Endothelial cell of umbilical vein (primary cell): ENCODE data around the gene ELMO1. TPM values are rescaled to one million over a fixed set of nuclear protein-coding genes. Genes with fewer than 3 reads are reported as not detected.

Experiments used
- BruUV-seq: library from RNA; stranded (reverse); fragments of 400-500 nt; replicated peaks from 2 replicates; lab custom pipeline; 2021; lab: Mats Ljungman, UMichigan
- CTCF ChIA-PET: fragments of 300-600, 350-600 bp; sonication (Branson Sonifier 250); formaldehyde crosslinking; loops from one replicate; lab custom pipeline; 2021; ENCODE audit warnings: antibody characterized with exemption, inconsistent platforms; lab: Charles Lee
- POLR2A ChIA-PET: fragments of 300-600, 350-600 bp; sonication (Branson Sonifier 250); formaldehyde crosslinking; loops from one replicate; lab custom pipeline; 2021; ENCODE audit warnings: antibody characterized with exemption, inconsistent platforms; lab: Charles Lee
- DNase-seq: peaks from one replicate; pipeline ENCODE4 v3.0.0-alpha.2; 2011; ENCODE audit warnings: low read depth, low spot score
- FAIRE-seq: peaks from 2 replicates; lab custom pipeline; 2011; peaks lifted over from hg19 to GRCh38; lab: Jason Lieb, UNC
- H2AFZ ChIP-seq: 2 replicates; pipeline ENCODE4 v1.6.0; 2012; ENCODE audit warnings: low read depth, low read length, control low read depth, inconsistent platforms
- H3K27ac ChIP-seq: 2 replicates; pipeline ENCODE4 v1.5.1; 2011; ENCODE audit warnings: low read depth, mild to moderate bottlenecking, control low read depth, low read length, moderate library complexity; ENCODE audit not compliant: insufficient read depth
- H3K27me3 ChIP-seq, 2 experiments: 2 replicates each; pipeline versions ENCODE4 v1.6.0 to v1.6.1; 2011; ENCODE audit warnings: low read length in 2 of 2, mixed read lengths in 1 of 2; ENCODE audit not compliant: control insufficient read depth in 2 of 2, insufficient read depth in 2 of 2
- H3K36me3 ChIP-seq, 2 experiments: 2 replicates in 1 of 2; 3 replicates in 1 of 2; pipeline ENCODE4 v1.5.1; 2011; ENCODE audit warnings: low read length in 2 of 2, mild to moderate bottlenecking in 1 of 2, moderate library complexity in 1 of 2; ENCODE audit not compliant: control insufficient read depth in 2 of 2, insufficient read depth in 2 of 2; ENCODE audit errors: extremely low read depth in 1 of 2
- H3K4me1 ChIP-seq: 3 replicates; pipeline ENCODE4 v1.5.1; 2011; ENCODE audit warnings: mild to moderate bottlenecking, low read length; ENCODE audit not compliant: control insufficient read depth, insufficient read depth; ENCODE audit errors: extremely low read depth
- H3K4me2 ChIP-seq: 2 replicates; pipeline ENCODE4 v1.6.1; 2011; ENCODE audit warnings: low read length, control low read depth, mixed read lengths; ENCODE audit not compliant: insufficient read depth
- H3K4me3 ChIP-seq, 3 experiments: fragments of 200-600 bp in 1 of 3; sonication (generic), shearing (Covaris generic) in 1 of 3; replicated peaks in 1 of 3; 2 replicates each; pipeline ENCODE4 v1.5.1; 2011 to 2016; ENCODE audit warnings: control low read depth in 3 of 3, low read length in 3 of 3, mild to moderate bottlenecking in 2 of 3, inconsistent platforms in 1 of 3, low read depth in 1 of 3, moderate library complexity in 1 of 3; ENCODE audit not compliant: insufficient read depth in 1 of 3
- H3K79me2 ChIP-seq: 2 replicates; pipeline ENCODE4 v1.6.0; 2012; ENCODE audit warnings: low read length, inconsistent platforms; ENCODE audit not compliant: control insufficient read depth, insufficient read depth
- H3K9ac ChIP-seq: replicated peaks from 2 replicates; pipeline ENCODE3; 2011; ENCODE audit warnings: low read length, control low read depth; ENCODE audit not compliant: insufficient read depth; ENCODE audit errors: extremely low read depth
- H3K9me1 ChIP-seq: replicated peaks from 3 replicates; pipeline ENCODE4 v1.6.0; 2011; ENCODE audit warnings: mild to moderate bottlenecking, low read length; ENCODE audit not compliant: control insufficient read depth, insufficient read depth; ENCODE audit errors: extremely low read depth
- H3K9me3 ChIP-seq: replicated peaks from 2 replicates; pipeline ENCODE4 v1.5.1; 2012; ENCODE audit warnings: low read length, inconsistent platforms; ENCODE audit not compliant: control insufficient read depth, insufficient read depth
- H4K20me1 ChIP-seq: replicated peaks from 2 replicates; pipeline ENCODE3; 2011; ENCODE audit warnings: mild to moderate bottlenecking, low read length; ENCODE audit not compliant: control insufficient read depth, insufficient read depth; ENCODE audit errors: extremely low read depth
- CTCF ChIP-seq, 2 donors: IDR thresholded peaks; 1 replicate in 1 of 2; 2 replicates in 1 of 2; pipeline ENCODE4 v1.5.1; 2011; ENCODE audit warnings: low read length in 2 of 2, mild to moderate bottlenecking in 2 of 2, moderate library complexity in 2 of 2, control low read depth in 1 of 2, inconsistent platforms in 1 of 2, low read depth in 1 of 2; ENCODE audit not compliant: insufficient read depth in 1 of 2; ENCODE audit errors: extremely low read depth in 1 of 2
- EZH2 ChIP-seq: IDR thresholded peaks from 2 replicates; pipeline ENCODE4 v1.6.1; 2012; ENCODE audit warnings: borderline replicate concordance, low read depth, mild to moderate bottlenecking, moderate library complexity, low read length, inconsistent platforms; ENCODE audit not compliant: severe bottlenecking
- FOS ChIP-seq: IDR thresholded peaks from 2 replicates; pipeline ENCODE4 v1.6.1; 2011; ENCODE audit warnings: mild to moderate bottlenecking, low read length, moderate library complexity, borderline replicate concordance; ENCODE audit not compliant: insufficient read depth
- GATA2 ChIP-seq: IDR thresholded peaks from 2 replicates; pipeline ENCODE4 v1.7.0; 2011; ENCODE audit warnings: low read depth, mild to moderate bottlenecking, moderate library complexity, mixed read lengths, low read length; ENCODE audit not compliant: insufficient read length, insufficient read depth
- JUN ChIP-seq: IDR thresholded peaks from 2 replicates; pipeline ENCODE4 v1.6.1; 2011; ENCODE audit warnings: borderline replicate concordance, low read depth; ENCODE audit not compliant: insufficient read length, insufficient read depth
- MAX ChIP-seq: IDR thresholded peaks from 2 replicates; pipeline ENCODE4 v1.6.1; 2011; ENCODE audit not compliant: insufficient read depth, insufficient read length
- MYC ChIP-seq: IDR thresholded peaks from one replicate; pipeline ENCODE4 v1.6.1; 2011; ENCODE audit warnings: mild to moderate bottlenecking, low read depth, low read length
- POLR2A ChIP-seq: IDR thresholded peaks from 2 replicates; pipeline ENCODE4 v1.6.1; 2012; ENCODE audit warnings: low read depth, mild to moderate bottlenecking, control low read depth, low read length
- POLR2AphosphoS5 ChIP-seq: IDR thresholded peaks from 2 replicates; pipeline ENCODE4 v1.6.1; 2012; ENCODE audit warnings: low read depth, mild to moderate bottlenecking, control low read depth, low read length, moderate library complexity; ENCODE audit not compliant: insufficient read depth
- dilution Hi-C: fragments of 300-500 bp; cut with MboI; formaldehyde crosslinking; loops from one replicate; pipeline ENCODE4 v1.15.0; 2019; ENCODE audit warnings: low sequenced_read_pairs; ENCODE audit not compliant: extremely low pct_ligation_motif_present
- intact Hi-C: fragments of 100-400 bp; cut with micrococcal nuclease; formaldehyde crosslinking; loops from one replicate; pipeline ENCODE4 v1.10.0; 2022
- polyA plus RNA-seq, 4 experiments: library from polyadenylated mRNA; depleted of rRNA in 3 of 4; stranded (reverse) in 3 of 4; unstranded in 1 of 4; fragments of >200 nt; gene quantifications; 2 replicates each; pipeline versions ENCODE4 v1.2.1 to v1.2.3, GENCODE V29; 2011 to 2012; ENCODE audit warnings: missing spikeins in 1 of 4
- total RNA-seq: library from RNA; stranded (reverse); gene quantifications from 2 replicates; pipeline ENCODE4 v1.2.3, GENCODE V29; 2021

ELMO1 gene
- total and polyA plus RNA-seq, 2 donors (not counting 3 experiments of a cell fraction or from before 2014, with no cell fraction given), result 17.0 to 30.6 TPM

DNA sequence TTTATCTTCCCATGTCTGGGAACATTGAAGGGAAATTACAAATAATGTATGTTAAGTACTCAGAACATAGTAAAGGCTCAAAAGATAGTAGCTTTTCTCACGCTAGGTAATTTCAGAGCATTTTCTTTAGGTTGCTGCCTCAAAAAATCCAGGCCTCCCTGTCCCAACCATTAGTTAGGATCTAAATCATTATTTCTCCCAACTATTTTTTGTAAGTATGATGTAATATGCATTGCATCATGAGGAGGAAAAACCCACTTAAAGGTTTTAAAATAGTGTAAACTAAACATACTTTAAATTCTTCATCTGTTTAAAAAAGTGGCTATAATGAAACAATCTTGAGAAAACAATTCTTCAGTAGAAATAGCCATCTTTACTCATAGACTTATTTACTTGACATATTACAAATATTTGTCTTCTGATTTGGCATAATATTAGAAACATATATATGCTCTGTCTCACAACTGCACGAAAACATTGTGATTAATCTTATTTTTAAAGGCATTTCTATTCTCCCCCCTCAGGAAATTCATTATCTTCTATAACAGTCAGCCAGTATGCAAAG is 329.3 kb downstream of the ELMO1 start:
- H3K9me1 ChIP-seq, result no peaks in the 10 kb centered on the region
- no peaks in the 10 kb centered on the region for H3K36me3 ChIP-seq
- DNase-seq (no peak), FAIRE-seq (no peak)
- H4K20me1 ChIP-seq, result no peaks in the 10 kb centered on the region
- dilution Hi-C loops (no loop called here), intact Hi-C loops (no loop called here)
- H3K27me3 ChIP-seq, result no peaks in the 10 kb centered on the region
- H3K4me3 ChIP-seq, result no peak overlapping the region
- H3K9me3 ChIP-seq, result no peaks in the 10 kb centered on the region
- H3K4me2 ChIP-seq, result no peak overlapping the region
- H2AFZ ChIP-seq, result no peak overlapping the region
- ChIA-PET CTCF (no interaction called here), POLR2A (no interaction called here)
- TF ChIP-seq CTCF (IDR thresholded peaks at IDR 0.05; ENCODE audit: extremely low read depth in 1 of 2, insufficient read depth in 1 of 2, low read depth in 1 of 2, low read length in 2 of 2) (no peak), MYC (no peak), GATA2 (no peak), FOS (no peak), EZH2 (no peak), POLR2AphosphoS5 (no peak), MAX (no peak), JUN (no peak), POLR2A (no peak)
- no peaks in the 10 kb centered on the region for H3K4me1 ChIP-seq
- no TSS peak for BruUV-seq
- H3K27ac ChIP-seq, result no peak overlapping the region
- no peak overlapping the region for H3K9ac ChIP-seq
- H3K79me2 ChIP-seq, result no peaks in the 10 kb centered on the region
